Loucy (cell line): Measurements from ENCODE around the gene CHCHD6.

Experiments
- CTCF ChIP-seq: fragments of 200-600 bp; sonication (generic); conservative IDR thresholded peaks from 2 replicates; pipeline ENCODE4 v1.5.1; 2014; ENCODE audit warnings: mild to moderate bottlenecking, antibody characterized with exemption, low read length
- EZH2phosphoT487 ChIP-seq: fragments of 200-600 bp; IDR thresholded peaks from 2 replicates; pipeline ENCODE4 v1.6.1; 2018; ENCODE audit warnings: antibody characterized with exemption, mild to moderate bottlenecking, moderate library complexity, borderline replicate concordance

- TF ChIP-seq CTCF (no peak), EZH2phosphoT487 (no peak)
Measured at GRCh38 chr3:126792998-126793397, 89.0 kb downstream of the CHCHD6 start.
